ENCODE measurements around the gene UBAC2. TPM values are rescaled to one million over a fixed set of nuclear protein-coding genes. Genes with fewer than 3 reads are reported as not detected.

UBAC2 gene
- total RNA-seq, 4 donors from 2014 or later, result 54.4 to 65.9 (median 59.5) TPM

- TF ChIP-seq POLR2A (IDR thresholded peaks at IDR 0.05) (no peak), CTCF (IDR thresholded peaks at IDR 0.05) (no peak)
These were observed 3.2 kb downstream of the UBAC2 start for GRCh38 chr13:99203601-99204579.

DNA sequence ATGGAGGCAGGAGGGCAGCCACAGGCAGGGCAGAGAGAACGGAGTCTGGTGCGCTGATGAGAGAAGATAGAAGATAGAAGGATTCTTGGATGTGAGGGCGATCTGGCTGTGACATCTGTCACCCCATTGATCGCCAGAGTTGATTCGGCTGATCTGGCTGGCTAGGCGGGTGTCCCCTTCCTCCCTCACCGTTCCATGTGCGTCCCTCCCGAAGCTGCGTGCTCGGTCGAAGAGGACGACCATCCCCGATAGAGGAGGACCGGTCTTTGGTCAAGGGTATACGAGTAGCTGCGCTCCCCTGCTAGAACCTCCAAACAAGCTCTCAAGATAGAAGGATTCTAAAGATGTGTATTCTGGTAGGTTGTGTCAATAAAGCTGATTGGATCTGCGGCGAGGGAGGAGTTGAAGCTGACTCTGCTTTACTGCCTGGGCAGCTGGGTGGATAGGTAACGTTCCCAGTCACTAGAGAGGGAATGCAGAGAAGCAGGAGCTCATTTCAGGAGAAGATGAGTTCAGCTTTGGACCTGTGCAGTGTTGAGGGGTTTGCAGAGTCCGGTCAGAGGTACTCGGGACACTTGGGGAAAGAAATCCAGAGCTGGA is 5.1 kb downstream of the UBAC2 start:
- intact Hi-C loops (cut with DNase I; ENCODE audit: low total_unique reads), result no loop called here
- TF ChIP-seq POLR2A (IDR thresholded peaks at IDR 0.05) (no peak), CTCF (IDR thresholded peaks at IDR 0.05) (no peak)
- no peak for DNase-seq
- Histone ChIP-seq H3K4me3 (no peak overlapping the region), H3K27ac (no peak overlapping the region), H3K9me3 (no peaks in the 10 kb centered on the region), H3K36me3 (no peaks in the 10 kb centered on the region), H3K27me3 (no peaks in the 10 kb centered on the region), H3K4me1 (no peaks in the 10 kb centered on the region)

More at GRCh38 chr13:99203601-99204579, 3.2 kb downstream of the UBAC2 start:
- DNase-seq, result no peak
- H3K27me3 ChIP-seq, result no peaks in the 10 kb centered on the region
- H3K4me1 ChIP-seq, result no peaks in the 10 kb centered on the region
- H3K27ac ChIP-seq, result no peak overlapping the region
- intact Hi-C loops (cut with DNase I; ENCODE audit: low total_unique reads), result no loop called here
- H3K9me3 ChIP-seq, result no peaks in the 10 kb centered on the region
- no peak overlapping the region for H3K4me3 ChIP-seq
- no peaks in the 10 kb centered on the region for H3K36me3 ChIP-seq

DNA sequence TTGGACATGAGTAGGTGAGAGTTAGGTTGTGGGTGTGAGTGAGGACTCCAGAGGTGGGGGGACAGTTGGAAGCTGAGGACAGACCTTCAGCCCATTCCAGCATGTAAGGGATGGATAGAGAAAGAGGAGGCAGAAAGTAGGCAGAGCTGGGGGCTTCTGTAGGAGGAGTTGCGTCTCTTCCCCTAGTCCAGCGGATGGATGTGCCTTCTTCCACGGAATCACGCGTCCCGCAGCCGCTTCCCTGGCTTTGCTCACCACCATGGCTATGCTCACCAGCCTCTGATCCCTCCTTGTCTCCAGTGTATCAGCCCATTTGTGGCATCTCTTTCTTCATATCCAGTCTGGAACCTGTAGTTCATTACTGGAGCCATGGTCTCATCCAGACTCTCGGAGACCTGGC is 5.6 kb downstream of the UBAC2 start:
- intact Hi-C loops (cut with DNase I; ENCODE audit: low total_unique reads), result no loop called here
- Histone ChIP-seq H3K9me3 (no peaks in the 10 kb centered on the region), H3K4me1 (no peaks in the 10 kb centered on the region), H3K27ac (no peak overlapping the region), H3K4me3 (no peak overlapping the region), H3K27me3 (no peaks in the 10 kb centered on the region), H3K36me3 (no peaks in the 10 kb centered on the region)
- no peak for TF ChIP-seq POLR2A (IDR thresholded peaks at IDR 0.05)
- TF ChIP-seq CTCF (IDR thresholded peaks at IDR 0.05), result no peak
- no peak for DNase-seq

- no peak for TF ChIP-seq CTCF (IDR thresholded peaks at IDR 0.05)
- no peak for TF ChIP-seq POLR2A (IDR thresholded peaks at IDR 0.05)
- intact Hi-C loops (cut with DNase I; ENCODE audit: low total_unique reads), result no loop called here
- H3K4me3 ChIP-seq, result no peak overlapping the region
- H3K9me3 ChIP-seq, result no peaks in the 10 kb centered on the region
- DNase-seq, result no peak
- H3K27me3 ChIP-seq, result no peaks in the 10 kb centered on the region
- no peak overlapping the region for H3K27ac ChIP-seq
- no peaks in the 10 kb centered on the region for H3K36me3 ChIP-seq
- H3K4me1 ChIP-seq, result no peaks in the 10 kb centered on the region
These were observed 6.2 kb downstream of the UBAC2 start for GRCh38 chr13:99206873-99207272.

- H3K9me3 ChIP-seq, result no peaks in the 10 kb centered on the region
- H3K4me1 ChIP-seq, result no peaks in the 10 kb centered on the region
- H3K36me3 ChIP-seq, result no peaks in the 10 kb centered on the region
- no peak overlapping the region for H3K27ac ChIP-seq
- H3K4me3 ChIP-seq, result no peak overlapping the region
- intact Hi-C loops (cut with DNase I; ENCODE audit: low total_unique reads), result no loop called here
- DNase-seq, result no peak
- no peaks in the 10 kb centered on the region for H3K27me3 ChIP-seq
- no peak for TF ChIP-seq CTCF (IDR thresholded peaks at IDR 0.05)
- no peak for TF ChIP-seq POLR2A (IDR thresholded peaks at IDR 0.05)
These were observed 6.9 kb downstream of the UBAC2 start for GRCh38 chr13:99207511-99207910.

All from uterus (tissue), 4 donors.